Measurements from ENCODE around the gene CHMP1A. TPM values are rescaled to one million over a fixed set of nuclear protein-coding genes. Genes with fewer than 3 reads are reported as not detected.

CHMP1A gene
- polyA plus RNA-seq (2013, experiment 1 of 2): 41.3 TPM
- 41.5 TPM for polyA plus RNA-seq (2013, experiment 2 of 2)

GRCh38 chr16:89657442-89658220 is at the start of gene CHMP1A, which contains the start of gene SPATA33:
Gene CHMP1A, minus strand, starts transcription at chr16:89657708. Its CDS starts 120 bp downstream, at chr16:89657588.
Gene SPATA33, plus strand, starts transcription at chr16:89657836. Its CDS starts 76 bp downstream, at chr16:89657912.
- Histone ChIP-seq H3K79me1 (ENCODE audit: low read length) (peaks cover 19% of the 10 kb centered on the region), H4K8ac (ENCODE audit: low read depth, low read length) (peak within 1 kb of the TSS; percentile 69), H3K27ac (ENCODE audit: low read depth, low read length) (peak within 1 kb of the TSS; percentile 56), H2BK120ac (ENCODE audit: low read depth, low read length) (no peak within 1 kb of the TSS), H4K5ac (ENCODE audit: low read length) (no peak within 1 kb of the TSS), H3K18ac (ENCODE audit: low read length) (peak within 1 kb of the TSS; percentile 24), H3K4me3 (ENCODE audit: low read length) (peak within 1 kb of the TSS; percentile 95), H3K36me3 (ENCODE audit: control insufficient read depth, insufficient read depth, low read length) (peaks cover 3% of the 10 kb centered on the region), H3K56ac (ENCODE audit: low read length) (peak within 1 kb of the TSS; percentile 98), H3K23ac (ENCODE audit: low read length) (peak within 1 kb of the TSS; percentile 0), H3K4me2 (ENCODE audit: low read length) (peak within 1 kb of the TSS; percentile 78), H3K4ac (ENCODE audit: low read depth, low read length) (no peak within 1 kb of the TSS), H2BK5ac (ENCODE audit: low read length) (no peak within 1 kb of the TSS), H3K79me2 (ENCODE audit: control insufficient read depth, insufficient read depth, low read length) (peaks cover 19% of the 10 kb centered on the region), H3K27me3 (ENCODE audit: insufficient read depth, low read length, poor library complexity) (no peaks in the 10 kb centered on the region), H3K9ac (ENCODE audit: low read length) (peak within 1 kb of the TSS; percentile 92), H2AK5ac (ENCODE audit: low read length) (no peak within 1 kb of the TSS), H3K4me1 (ENCODE audit: control insufficient read depth, low read depth, low read length) (peaks cover 2% of the 10 kb centered on the region), H2BK15ac (replicated peaks; ENCODE audit: low read depth) (no peak within 1 kb of the TSS)
- DNase-seq: peak; percentile 93
- WGBS (ENCODE audit: extremely low coverage, insufficient coverage, low lambda C conversion rate): no CpG with 5 or more reads among the region's 99 CpGs

DNA sequence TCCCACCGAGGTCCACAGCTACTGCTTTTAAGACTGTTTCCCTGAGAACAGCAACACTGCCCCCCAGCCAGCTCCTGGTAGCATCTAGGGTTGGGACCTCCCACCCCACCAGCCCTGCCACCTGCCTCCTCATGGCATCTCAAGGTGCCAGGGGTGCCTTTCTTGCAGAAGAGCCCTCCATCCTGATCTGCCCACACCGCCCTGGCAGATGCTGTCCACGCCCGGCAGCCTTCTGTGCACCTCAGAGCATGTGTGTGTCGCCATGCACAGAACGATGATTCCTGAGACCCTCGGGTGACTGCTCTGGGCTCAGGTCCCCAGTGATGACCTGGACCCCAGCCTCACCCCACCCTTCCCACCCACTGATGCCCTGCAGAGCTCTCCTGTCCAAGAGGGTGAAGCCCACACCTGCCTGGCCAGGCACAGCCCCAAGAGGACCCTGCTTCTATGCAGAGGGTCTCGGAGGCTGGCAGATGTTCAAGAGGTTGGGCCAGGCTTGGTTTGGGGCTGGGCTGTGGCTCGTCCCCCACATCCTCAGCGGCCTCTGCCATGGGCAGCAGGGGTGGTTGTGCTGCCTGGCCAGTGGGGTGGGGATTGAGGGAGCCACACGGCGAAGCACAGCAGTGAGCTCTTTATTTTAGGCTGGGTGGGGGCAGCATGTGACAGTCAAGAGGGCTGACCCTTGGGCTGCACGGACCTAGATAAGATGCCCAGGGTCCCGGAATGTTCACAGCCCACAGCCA is 49.2 kb upstream of the CHMP1A start:
- WGBS (ENCODE audit: extremely low coverage, insufficient coverage, low lambda C conversion rate): no CpG with 5 or more reads among the region's 14 CpGs
- Histone ChIP-seq H3K18ac (ENCODE audit: low read length) (no peak overlapping the region), H4K8ac (ENCODE audit: low read depth, low read length) (no peak overlapping the region), H2AK5ac (ENCODE audit: low read length) (no peak overlapping the region), H3K4me1 (ENCODE audit: control insufficient read depth, low read depth, low read length) (no peaks in the 10 kb centered on the region), H3K4me3 (ENCODE audit: low read length) (no peak overlapping the region), H3K4ac (ENCODE audit: low read depth, low read length) (no peak overlapping the region), H3K27me3 (ENCODE audit: insufficient read depth, low read length, poor library complexity) (no peaks in the 10 kb centered on the region), H3K4me2 (ENCODE audit: low read length) (no peak overlapping the region), H4K5ac (ENCODE audit: low read length) (no peak overlapping the region), H3K27ac (ENCODE audit: low read depth, low read length) (no peak overlapping the region), H3K56ac (ENCODE audit: low read length) (peak overlapping the region; percentile 49), H2BK15ac (replicated peaks; ENCODE audit: low read depth) (no peak overlapping the region), H3K9ac (ENCODE audit: low read length) (no peak overlapping the region), H3K79me2 (ENCODE audit: control insufficient read depth, insufficient read depth, low read length) (no peaks in the 10 kb centered on the region), H3K23ac (ENCODE audit: low read length) (no peak overlapping the region), H2BK120ac (ENCODE audit: low read depth, low read length) (no peak overlapping the region), H2BK5ac (ENCODE audit: low read length) (no peak overlapping the region), H3K36me3 (ENCODE audit: control insufficient read depth, insufficient read depth, low read length) (no peaks in the 10 kb centered on the region), H3K79me1 (ENCODE audit: low read length) (no peaks in the 10 kb centered on the region)
- no peak for DNase-seq

- Histone ChIP-seq H3K56ac (ENCODE audit: low read length) (no peak overlapping the region), H3K36me3 (ENCODE audit: control insufficient read depth, insufficient read depth, low read length) (no peaks in the 10 kb centered on the region), H3K23ac (ENCODE audit: low read length) (no peak overlapping the region), H3K4me2 (ENCODE audit: low read length) (no peak overlapping the region), H3K4ac (ENCODE audit: low read depth, low read length) (no peak overlapping the region), H3K4me3 (ENCODE audit: low read length) (no peak overlapping the region), H2BK5ac (ENCODE audit: low read length) (no peak overlapping the region), H3K4me1 (ENCODE audit: control insufficient read depth, low read depth, low read length) (peaks cover 5% of the 10 kb centered on the region), H2BK15ac (replicated peaks; ENCODE audit: low read depth) (no peak overlapping the region), H4K5ac (ENCODE audit: low read length) (no peak overlapping the region), H3K9ac (ENCODE audit: low read length) (no peak overlapping the region), H3K27ac (ENCODE audit: low read depth, low read length) (no peak overlapping the region), H2AK5ac (ENCODE audit: low read length) (no peak overlapping the region), H4K8ac (ENCODE audit: low read depth, low read length) (no peak overlapping the region), H3K18ac (ENCODE audit: low read length) (no peak overlapping the region), H3K79me1 (ENCODE audit: low read length) (no peaks in the 10 kb centered on the region), H3K27me3 (ENCODE audit: insufficient read depth, low read length, poor library complexity) (no peaks in the 10 kb centered on the region), H2BK120ac (ENCODE audit: low read depth, low read length) (no peak overlapping the region), H3K79me2 (ENCODE audit: control insufficient read depth, insufficient read depth, low read length) (no peaks in the 10 kb centered on the region)
- no CpG with 5 or more reads among the region's 15 CpGs for WGBS (ENCODE audit: extremely low coverage, insufficient coverage, low lambda C conversion rate)
- DNase-seq: no peak
Measured at GRCh38 chr16:89705006-89705405, 47.5 kb upstream of the CHMP1A start.

GRCh38 chr16:89704281-89704680 is 46.8 kb upstream of the CHMP1A start:
- Histone ChIP-seq H2BK15ac (replicated peaks; ENCODE audit: low read depth) (no peak overlapping the region), H2BK120ac (ENCODE audit: low read depth, low read length) (no peak overlapping the region), H2AK5ac (ENCODE audit: low read length) (no peak overlapping the region), H3K56ac (ENCODE audit: low read length) (no peak overlapping the region), H3K9ac (ENCODE audit: low read length) (no peak overlapping the region), H3K18ac (ENCODE audit: low read length) (no peak overlapping the region), H4K5ac (ENCODE audit: low read length) (no peak overlapping the region), H3K27me3 (ENCODE audit: insufficient read depth, low read length, poor library complexity) (no peaks in the 10 kb centered on the region), H3K79me2 (ENCODE audit: control insufficient read depth, insufficient read depth, low read length) (no peaks in the 10 kb centered on the region), H4K8ac (ENCODE audit: low read depth, low read length) (no peak overlapping the region), H3K4me1 (ENCODE audit: control insufficient read depth, low read depth, low read length) (peaks cover 7% of the 10 kb centered on the region), H3K4me3 (ENCODE audit: low read length) (no peak overlapping the region), H3K27ac (ENCODE audit: low read depth, low read length) (no peak overlapping the region), H2BK5ac (ENCODE audit: low read length) (no peak overlapping the region), H3K4me2 (ENCODE audit: low read length) (no peak overlapping the region), H3K36me3 (ENCODE audit: control insufficient read depth, insufficient read depth, low read length) (no peaks in the 10 kb centered on the region), H3K79me1 (ENCODE audit: low read length) (no peaks in the 10 kb centered on the region), H3K4ac (ENCODE audit: low read depth, low read length) (no peak overlapping the region), H3K23ac (ENCODE audit: low read length) (no peak overlapping the region)
- no CpG with 5 or more reads among the region's 13 CpGs for whole genome bisulfite sequencing (ENCODE audit: extremely low coverage, insufficient coverage, low lambda C conversion rate)
- DNase-seq: no peak

GRCh38 chr16:89701425-89702406 is 44.2 kb upstream of the CHMP1A start, which contains the start of gene SPATA2L:
Gene SPATA2L, minus strand, starts transcription at chr16:89701705. Its CDS starts 473 bp downstream, at chr16:89701232.
- Histone ChIP-seq H3K4me3 (ENCODE audit: low read length) (peak within 1 kb of the TSS; percentile 74), H3K56ac (ENCODE audit: low read length) (peak within 1 kb of the TSS; percentile 90), H2AK5ac (ENCODE audit: low read length) (no peak within 1 kb of the TSS), H4K5ac (ENCODE audit: low read length) (no peak within 1 kb of the TSS), H3K4ac (ENCODE audit: low read depth, low read length) (no peak within 1 kb of the TSS), H3K27me3 (ENCODE audit: insufficient read depth, low read length, poor library complexity) (no peaks in the 10 kb centered on the region), H2BK5ac (ENCODE audit: low read length) (no peak within 1 kb of the TSS), H3K79me2 (ENCODE audit: control insufficient read depth, insufficient read depth, low read length) (no peaks in the 10 kb centered on the region), H3K18ac (ENCODE audit: low read length) (no peak within 1 kb of the TSS), H3K9ac (ENCODE audit: low read length) (peak within 1 kb of the TSS; percentile 80), H3K4me1 (ENCODE audit: control insufficient read depth, low read depth, low read length) (peaks cover 7% of the 10 kb centered on the region), H3K79me1 (ENCODE audit: low read length) (no peaks in the 10 kb centered on the region), H3K36me3 (ENCODE audit: control insufficient read depth, insufficient read depth, low read length) (peaks cover 2% of the 10 kb centered on the region), H3K23ac (ENCODE audit: low read length) (peak within 1 kb of the TSS; percentile 80), H2BK120ac (ENCODE audit: low read depth, low read length) (no peak within 1 kb of the TSS), H4K8ac (ENCODE audit: low read depth, low read length) (no peak within 1 kb of the TSS), H3K27ac (ENCODE audit: low read depth, low read length) (peak within 1 kb of the TSS; percentile 55), H2BK15ac (replicated peaks; ENCODE audit: low read depth) (no peak within 1 kb of the TSS), H3K4me2 (ENCODE audit: low read length) (peak within 1 kb of the TSS; percentile 88)
- peak; percentile 98 for DNase-seq
- no CpG with 5 or more reads among the region's 97 CpGs for WGBS (ENCODE audit: extremely low coverage, insufficient coverage, low lambda C conversion rate)

Measured in mesendoderm (in vitro differentiated cells).